OCI-LY1 (cell line): ENCODE results near the gene DLAT.

Experiments used
- H2AFZ ChIP-seq: fragments of 200-600 bp; sonication (generic), shearing (Covaris generic); 2 replicates; pipeline ENCODE4 v1.6.0; 2014; ENCODE audit warnings: antibody characterized with exemption, mild to moderate bottlenecking, low read length
- H3F3A ChIP-seq: fragments of 200-600 bp; sonication (generic), shearing (Covaris generic); 2 replicates; pipeline ENCODE4 v1.6.0; 2014; ENCODE audit warnings: mild to moderate bottlenecking, antibody characterized with exemption, low read length, moderate library complexity; ENCODE audit not compliant: insufficient read depth
- H3K27ac ChIP-seq: fragments of 200-600 bp; sonication (generic); 2 replicates; pipeline ENCODE4 v1.5.1; 2014; ENCODE audit warnings: low read length, mixed run types, mild to moderate bottlenecking, low read depth; ENCODE audit not compliant: poor library complexity, severe bottlenecking
- H3K27me3 ChIP-seq: fragments of 200-600 bp; sonication (generic); 2 replicates; pipeline ENCODE4 v1.6.0; 2014; ENCODE audit warnings: antibody characterized with exemption, mild to moderate bottlenecking, low read length, moderate library complexity; ENCODE audit not compliant: insufficient read depth
- H3K36me3 ChIP-seq: fragments of 200-600 bp; sonication (generic); 2 replicates; pipeline ENCODE4 v1.6.1; 2014; ENCODE audit warnings: mild to moderate bottlenecking, antibody characterized with exemption, low read length, moderate library complexity, mixed read lengths; ENCODE audit not compliant: insufficient read depth
- H3K4me1 ChIP-seq: fragments of 200-600 bp; sonication (generic); 2 replicates; pipeline ENCODE4 v1.5.1; 2014; ENCODE audit warnings: mild to moderate bottlenecking, low read length, moderate library complexity; ENCODE audit not compliant: insufficient read depth, severe bottlenecking
- H3K4me2 ChIP-seq: fragments of 200-600 bp; sonication (generic), shearing (Covaris generic); 2 replicates; pipeline ENCODE4 v1.6.1; 2014; ENCODE audit warnings: low read length
- H3K4me3 ChIP-seq: fragments of 200-600 bp; sonication (generic); 2 replicates; pipeline ENCODE4 v1.5.1; 2014; ENCODE audit warnings: low read length, low read depth, mild to moderate bottlenecking, mixed read lengths; ENCODE audit not compliant: poor library complexity, severe bottlenecking
- H3K79me2 ChIP-seq: fragments of 200-600 bp; shearing (Covaris generic); 2 replicates; pipeline ENCODE4 v1.6.1; 2016; ENCODE audit warnings: mixed run types, low read length, mixed read lengths; ENCODE audit not compliant: insufficient read depth
- H3K9ac ChIP-seq: fragments of 200-600 bp; sonication (generic), shearing (Covaris generic); 2 replicates; pipeline ENCODE4 v1.6.1; 2014; ENCODE audit warnings: mild to moderate bottlenecking, low read length, mixed read lengths
- H3K9me2 ChIP-seq: fragments of 200-600 bp; sonication (generic), shearing (Covaris generic); 2 replicates; pipeline ENCODE4 v1.6.1; 2014; ENCODE audit warnings: low read depth, mild to moderate bottlenecking, low read length, mixed read lengths
- H3K9me3 ChIP-seq: fragments of 200-600 bp; shearing (Covaris generic); 2 replicates; pipeline ENCODE4 v1.6.1; 2014; ENCODE audit warnings: low read length, mixed read lengths
- H4K20me1 ChIP-seq: fragments of 200-600 bp; sonication (generic), shearing (Covaris generic); 2 replicates; pipeline ENCODE4 v1.6.0; 2016; ENCODE audit warnings: mild to moderate bottlenecking, low read length; ENCODE audit not compliant: insufficient read depth
- CTCF ChIP-seq: fragments of 200-600 bp; sonication (generic), shearing (Covaris generic); IDR thresholded peaks from 2 replicates; pipeline ENCODE4 v1.5.1; 2017; ENCODE audit warnings: mild to moderate bottlenecking, antibody characterized with exemption, low read length, moderate library complexity, mixed read lengths
- EZH2 ChIP-seq: fragments of 200-600 bp; sonication (generic), shearing (Covaris generic); IDR thresholded peaks from 2 replicates; pipeline ENCODE4 v1.8.0; 2017; ENCODE audit warnings: borderline replicate concordance, mixed run types, mild to moderate bottlenecking, antibody characterized with exemption, low read length, moderate library complexity, mixed read lengths

DLAT gene

GRCh38 chr11:111999111-111999510, 26.1 kb upstream of the DLAT start:
- Histone ChIP-seq H3K9me3 (no peaks in the 10 kb centered on the region), H4K20me1 (no peaks in the 10 kb centered on the region), H3K9me2 (no peaks in the 10 kb centered on the region), H3K27ac (no peak overlapping the region), H3K36me3 (peaks cover 12% of the 10 kb centered on the region; the same call in 1 of the 2 replicates), H3K79me2 (no peaks in the 10 kb centered on the region), H3K9ac (no peak overlapping the region), H3K4me2 (no peak overlapping the region), H2AFZ (no peak overlapping the region), H3K27me3 (no peaks in the 10 kb centered on the region), H3K4me3 (no peak overlapping the region), H3K4me1 (peaks cover 10% of the 10 kb centered on the region), H3F3A (no peaks in the 10 kb centered on the region)
- TF ChIP-seq CTCF (no peak), EZH2 (no peak)

- TF ChIP-seq EZH2 (no peak), CTCF (no peak)
- no peaks in the 10 kb centered on the region for H3K9me2 ChIP-seq
- H3K36me3 ChIP-seq, result 0 out of 2 replicates have a peak, but pooled peaks cover 5% of the 10 kb centered on the region
Measured at GRCh38 chr11:112000703-112001102, 24.5 kb upstream of the DLAT start.

GRCh38 chr11:112002491-112003216, 22.6 kb upstream of the DLAT start:
- Histone ChIP-seq H3K4me1 (peaks cover 3% of the 10 kb centered on the region), H3K27me3 (no peaks in the 10 kb centered on the region), H3F3A (no peaks in the 10 kb centered on the region), H3K27ac (no peak overlapping the region), H3K4me2 (no peak overlapping the region), H4K20me1 (no peaks in the 10 kb centered on the region), H3K36me3 (0 out of 2 replicates have a peak, but pooled peaks cover 5% of the 10 kb centered on the region), H3K9ac (no peak overlapping the region), H3K9me2 (no peaks in the 10 kb centered on the region), H3K79me2 (no peaks in the 10 kb centered on the region), H2AFZ (no peak overlapping the region), H3K9me3 (no peaks in the 10 kb centered on the region), H3K4me3 (no peak overlapping the region)
- TF ChIP-seq CTCF, result no peak
- no peak for TF ChIP-seq EZH2

More at GRCh38 chr11:112000703-112001102, 24.5 kb upstream of the DLAT start:
- no peak overlapping the region for H3K4me2 ChIP-seq
- peaks cover 10% of the 10 kb centered on the region for H3K4me1 ChIP-seq
- H3K27me3 ChIP-seq, result no peaks in the 10 kb centered on the region
- no peaks in the 10 kb centered on the region for H4K20me1 ChIP-seq
- H3K9me3 ChIP-seq, result no peaks in the 10 kb centered on the region
- no peaks in the 10 kb centered on the region for H3F3A ChIP-seq
- H3K27ac ChIP-seq, result no peak overlapping the region
- H2AFZ ChIP-seq, result no peak overlapping the region
- no peak overlapping the region for H3K9ac ChIP-seq
- no peak overlapping the region for H3K4me3 ChIP-seq
- H3K79me2 ChIP-seq, result no peaks in the 10 kb centered on the region
